NCI-H128 (cell line): ENCODE measurements around the gene ABCA5.

Experiments used
- DNase-seq: peaks from one replicate; lab custom pipeline; 2025; ENCODE audit not compliant: unreplicated experiment; lab: John Stamatoyannopoulos, UW

The ABCA5 gene, protein sequence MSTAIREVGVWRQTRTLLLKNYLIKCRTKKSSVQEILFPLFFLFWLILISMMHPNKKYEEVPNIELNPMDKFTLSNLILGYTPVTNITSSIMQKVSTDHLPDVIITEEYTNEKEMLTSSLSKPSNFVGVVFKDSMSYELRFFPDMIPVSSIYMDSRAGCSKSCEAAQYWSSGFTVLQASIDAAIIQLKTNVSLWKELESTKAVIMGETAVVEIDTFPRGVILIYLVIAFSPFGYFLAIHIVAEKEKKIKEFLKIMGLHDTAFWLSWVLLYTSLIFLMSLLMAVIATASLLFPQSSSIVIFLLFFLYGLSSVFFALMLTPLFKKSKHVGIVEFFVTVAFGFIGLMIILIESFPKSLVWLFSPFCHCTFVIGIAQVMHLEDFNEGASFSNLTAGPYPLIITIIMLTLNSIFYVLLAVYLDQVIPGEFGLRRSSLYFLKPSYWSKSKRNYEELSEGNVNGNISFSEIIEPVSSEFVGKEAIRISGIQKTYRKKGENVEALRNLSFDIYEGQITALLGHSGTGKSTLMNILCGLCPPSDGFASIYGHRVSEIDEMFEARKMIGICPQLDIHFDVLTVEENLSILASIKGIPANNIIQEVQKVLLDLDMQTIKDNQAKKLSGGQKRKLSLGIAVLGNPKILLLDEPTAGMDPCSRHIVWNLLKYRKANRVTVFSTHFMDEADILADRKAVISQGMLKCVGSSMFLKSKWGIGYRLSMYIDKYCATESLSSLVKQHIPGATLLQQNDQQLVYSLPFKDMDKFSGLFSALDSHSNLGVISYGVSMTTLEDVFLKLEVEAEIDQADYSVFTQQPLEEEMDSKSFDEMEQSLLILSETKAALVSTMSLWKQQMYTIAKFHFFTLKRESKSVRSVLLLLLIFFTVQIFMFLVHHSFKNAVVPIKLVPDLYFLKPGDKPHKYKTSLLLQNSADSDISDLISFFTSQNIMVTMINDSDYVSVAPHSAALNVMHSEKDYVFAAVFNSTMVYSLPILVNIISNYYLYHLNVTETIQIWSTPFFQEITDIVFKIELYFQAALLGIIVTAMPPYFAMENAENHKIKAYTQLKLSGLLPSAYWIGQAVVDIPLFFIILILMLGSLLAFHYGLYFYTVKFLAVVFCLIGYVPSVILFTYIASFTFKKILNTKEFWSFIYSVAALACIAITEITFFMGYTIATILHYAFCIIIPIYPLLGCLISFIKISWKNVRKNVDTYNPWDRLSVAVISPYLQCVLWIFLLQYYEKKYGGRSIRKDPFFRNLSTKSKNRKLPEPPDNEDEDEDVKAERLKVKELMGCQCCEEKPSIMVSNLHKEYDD (N-terminal part only)

DNA sequence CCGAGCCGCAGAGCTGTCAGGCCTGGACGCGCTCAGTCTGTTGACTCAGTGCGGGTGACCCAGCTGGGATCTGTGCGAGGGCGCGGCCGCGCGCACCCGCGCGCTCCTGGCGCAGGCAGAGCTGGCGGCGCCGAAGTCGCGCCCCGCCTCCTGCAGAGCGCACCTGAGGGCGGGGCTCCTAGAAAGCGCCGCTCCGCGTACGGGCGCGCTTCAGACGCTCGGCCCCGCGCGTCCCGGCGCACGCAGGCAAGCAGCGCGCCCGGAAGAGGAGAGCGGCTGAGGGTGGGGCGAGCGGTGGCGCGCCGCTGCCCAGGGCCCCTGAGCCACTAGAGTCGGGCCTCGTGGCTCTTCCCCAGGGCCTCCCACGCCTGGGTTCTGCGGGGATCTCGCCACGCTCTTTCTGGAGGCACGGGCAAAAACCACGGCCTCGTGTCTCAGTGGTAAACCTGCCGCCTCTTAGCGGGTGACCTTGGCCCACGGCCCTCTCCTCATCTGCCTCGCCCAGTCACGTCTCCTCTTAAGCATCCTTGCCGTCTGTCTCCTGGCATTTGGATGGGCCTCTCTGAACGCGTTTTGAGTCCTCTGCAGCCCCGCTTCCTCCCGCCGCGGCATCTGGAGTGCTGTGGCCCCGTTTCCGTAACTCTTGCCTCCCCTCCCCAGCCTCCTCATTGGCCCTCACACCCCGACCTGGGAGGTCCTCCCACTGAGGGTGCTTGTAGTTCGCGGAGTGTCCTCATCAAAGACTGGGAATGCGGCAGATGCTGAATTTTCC is at the start of gene ABCA5:
TSS of gene ABCA5 (minus strand) at position 74 of the 772 bp plus-strand sequence. CDS start 12,718 bp downstream, outside the sequence.
- peak; percentile 77 for DNase-seq

DNA sequence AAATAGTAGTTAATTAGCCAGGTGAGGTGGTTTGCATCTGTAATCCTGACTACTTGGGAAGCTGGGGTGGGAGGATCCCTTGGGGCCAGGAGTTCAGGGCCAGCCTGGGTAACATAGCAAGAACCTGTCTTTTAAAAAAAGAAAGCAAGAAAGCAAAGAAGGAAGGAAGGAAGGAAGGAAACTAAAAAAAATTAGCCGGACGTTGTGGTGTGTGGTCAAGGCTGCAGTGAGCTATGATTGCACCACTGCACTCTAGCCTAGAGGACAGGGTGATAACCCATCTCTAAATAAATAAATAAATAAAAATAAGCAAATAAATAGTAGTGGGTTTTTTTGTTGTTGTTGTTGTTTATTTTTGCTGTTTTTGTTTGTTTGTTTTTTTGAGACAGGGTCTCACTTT is 48.3 kb upstream of the ABCA5 start:
- no peak for DNase-seq

DNA sequence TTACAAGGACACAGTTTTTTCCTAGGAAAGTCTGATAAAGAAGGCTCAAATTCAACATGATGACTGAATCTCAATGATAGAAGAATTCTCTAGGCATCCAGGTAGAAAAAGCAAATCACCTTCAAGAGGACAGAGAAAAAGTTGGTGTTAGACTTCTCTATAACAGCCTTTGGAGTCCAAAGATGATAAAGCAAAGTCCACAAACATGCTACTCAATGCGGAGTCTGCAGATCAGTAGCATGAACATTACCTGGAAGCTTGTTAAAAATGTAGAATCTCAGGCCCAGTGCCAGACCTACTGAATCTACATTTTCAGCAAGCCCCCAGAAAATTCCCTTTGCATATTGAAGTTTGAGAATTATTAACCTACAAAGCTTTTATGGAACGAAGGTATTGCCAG is 46.1 kb upstream of the ABCA5 start:
- DNase-seq: no peak

DNA sequence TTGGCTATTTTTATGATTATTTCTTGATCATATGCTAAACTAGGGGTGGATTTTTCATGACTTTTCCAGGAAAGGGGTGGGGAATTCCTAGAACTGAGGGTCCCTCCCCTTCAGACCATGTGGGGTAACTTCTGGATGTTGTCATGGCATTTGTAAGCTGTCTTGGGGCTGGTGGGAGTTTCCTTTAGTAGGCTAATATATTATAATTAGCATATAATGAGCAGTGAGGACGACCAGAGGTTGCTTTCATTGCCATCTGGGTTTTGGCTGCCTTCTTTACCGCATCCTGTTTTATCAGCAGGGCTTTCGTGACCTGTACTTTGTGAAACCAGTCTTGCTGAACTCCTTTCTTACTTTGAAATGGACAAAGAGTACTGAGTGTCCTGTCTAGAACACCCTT is 40.4 kb upstream of the ABCA5 start:
- no peak for DNase-seq

GRCh38 chr17:69363488-69364210 is 36.7 kb upstream of the ABCA5 start:
- DNase-seq: no peak

GRCh38 chr17:69361156-69361555 is 34.2 kb upstream of the ABCA5 start:
- DNase-seq: no peak

DNA sequence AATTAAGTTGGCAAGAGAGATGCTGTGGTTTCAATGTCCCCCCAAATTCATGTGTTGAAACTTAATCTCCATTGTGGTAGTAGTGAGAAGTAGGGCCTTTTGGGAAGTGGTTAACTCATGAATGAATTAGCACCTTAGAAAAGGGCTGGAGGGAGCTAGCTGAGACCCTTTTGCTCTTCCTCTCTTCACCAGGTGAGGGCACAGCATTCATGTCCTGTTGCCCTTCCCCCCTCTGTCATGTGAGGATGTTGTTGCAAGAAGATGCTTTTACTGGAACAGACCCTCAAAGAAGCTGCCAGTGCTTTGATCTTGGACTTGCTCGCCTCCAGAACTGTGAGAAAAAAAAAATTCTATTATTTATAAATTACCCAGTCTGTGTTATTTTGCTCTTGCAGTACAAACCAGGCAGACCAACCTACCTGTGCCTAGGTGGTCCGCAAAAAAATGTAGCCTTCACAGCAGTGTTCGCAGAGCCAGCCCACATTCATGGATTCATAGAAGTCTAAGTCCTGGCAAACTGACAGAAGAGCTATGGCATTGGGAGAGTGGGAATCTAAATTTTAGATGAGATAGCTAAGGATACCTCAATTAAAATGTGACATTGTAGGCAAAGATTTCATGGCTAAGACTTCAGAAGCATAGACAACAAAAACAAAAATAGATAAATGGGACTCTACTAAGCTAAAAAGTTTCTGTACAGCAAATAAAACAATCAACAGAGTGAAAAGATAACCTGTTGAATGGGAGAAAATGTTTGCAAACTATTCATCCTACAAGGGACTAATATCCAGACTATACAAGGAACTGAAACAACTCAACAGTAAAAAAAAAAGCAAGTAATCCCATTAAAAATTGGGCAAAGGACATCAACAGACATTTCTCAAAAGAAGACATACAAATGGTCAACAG is 32.0 kb upstream of the ABCA5 start:
- DNase-seq: no peak

- DNase-seq: no peak
Measured at GRCh38 chr17:69357701-69358100, 30.8 kb upstream of the ABCA5 start.

DNA sequence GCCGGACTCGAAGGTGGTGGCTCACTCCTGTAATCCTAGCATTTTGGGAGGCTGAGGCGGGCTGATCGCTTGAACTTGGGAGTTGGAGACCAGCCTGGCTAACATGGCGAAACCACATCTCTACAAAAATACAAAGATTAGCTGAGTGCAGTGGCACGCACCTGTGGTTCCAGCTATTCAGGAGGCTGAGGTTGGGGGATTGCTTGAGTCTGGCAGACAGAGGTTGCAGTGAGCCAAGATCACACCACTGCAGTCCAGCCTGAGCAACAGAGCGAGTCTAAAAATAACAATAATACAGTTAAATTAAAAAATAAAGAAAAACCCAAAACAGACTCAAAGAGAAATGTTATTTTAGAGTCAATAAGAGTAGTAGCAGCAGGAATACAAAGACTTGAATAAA is 29.7 kb upstream of the ABCA5 start:
- DNase-seq: no peak

GRCh38 chr17:69350911-69351310 is 24.0 kb upstream of the ABCA5 start:
- DNase-seq: no peak

DNA sequence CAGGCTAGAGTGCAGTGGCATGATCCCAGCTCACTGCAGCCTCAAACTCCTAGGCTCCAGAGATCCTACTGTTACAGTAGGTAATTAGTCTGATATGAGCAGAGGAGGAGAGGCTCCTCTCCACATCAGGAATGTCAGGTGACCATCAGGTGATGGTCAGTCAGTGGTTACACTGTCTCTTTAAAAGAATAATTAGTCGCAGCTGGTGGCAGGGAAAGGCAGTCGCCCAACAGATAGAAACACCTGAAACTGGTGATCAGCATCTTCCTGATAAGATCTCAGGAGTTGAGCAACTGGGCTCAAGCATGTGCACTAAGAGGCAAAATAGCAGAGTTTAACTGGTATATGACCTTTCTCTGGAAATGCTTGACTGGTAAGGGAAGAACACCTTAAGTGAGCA is 21.5 kb upstream of the ABCA5 start:
- no peak for DNase-seq

- no peak for DNase-seq
Measured at GRCh38 chr17:69346766-69347165, 19.8 kb upstream of the ABCA5 start.

- DNase-seq: no peak
Measured at GRCh38 chr17:69344939-69345338, 18.0 kb upstream of the ABCA5 start.

GRCh38 chr17:69342896-69343644 is 16.1 kb upstream of the ABCA5 start:
- no peak for DNase-seq

GRCh38 chr17:69339937-69340336 is 13.0 kb upstream of the ABCA5 start:
- no peak for DNase-seq

DNA sequence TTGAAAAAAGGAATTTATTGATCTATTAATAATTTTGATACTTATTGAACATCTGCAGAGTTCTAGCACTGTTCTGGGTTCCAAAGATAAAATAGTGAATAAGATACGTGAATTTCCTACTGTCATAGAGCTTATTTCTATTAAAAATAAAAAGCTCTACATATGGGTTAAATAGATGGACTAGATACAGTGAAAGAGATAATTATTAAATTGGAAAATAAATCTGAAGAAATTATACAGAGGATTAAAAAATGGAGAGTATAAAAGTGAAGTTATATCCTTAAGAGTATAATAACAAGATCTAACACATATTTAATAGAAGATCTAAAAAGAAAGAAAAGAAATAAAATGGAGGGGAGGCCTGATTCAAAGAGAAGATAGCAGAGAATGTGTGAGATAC is 10.1 kb upstream of the ABCA5 start:
- no peak for DNase-seq

GRCh38 chr17:69336580-69336979 is 9.6 kb upstream of the ABCA5 start:
- DNase-seq: no peak

- no peak for DNase-seq
Measured at GRCh38 chr17:69335058-69335457, 8.1 kb upstream of the ABCA5 start.
